Mesenteric fat pad (tissue), 1 donor: ENCODE results near the gene NLRP10. TPM values are rescaled to one million over a fixed set of nuclear protein-coding genes. Genes with fewer than 3 reads are reported as not detected.
"Not testable (repeated sequence)": the region's sequence is repeated elsewhere in the genome, so short reads cannot be mapped to it uniquely, and the experiment has no call there.

Experiments used
- DNase-seq: peaks from one replicate; pipeline ENCODE4 v3.0.0-alpha.2; 2020; ENCODE audit warnings: low spot score
- long read RNA-seq: library from polyadenylated mRNA; unstranded; transcript quantifications from one replicate; pipeline ENCODE4 v2.0.0, GENCODE V29; 2020
- total RNA-seq: library from RNA; stranded (reverse); fragmentation: NEBNext Ultra II Directional; extraction: Animal tissue kit (Norgen Biotek cat#: 25700); gene quantifications from one replicate; pipeline ENCODE4 v1.2.1, GENCODE V29; 2021
- donor health status: DM: yes; HTN: yes; CAD: no.

Gene NLRP10
- total RNA-seq = not detected
- long read RNA-seq = 0 reads

GRCh38 chr11:7965386-7965785 lies at the start of gene NLRP10:
NLRP10 (minus strand) TSS chr11:7965447; CDS start chr11:7963495, 1,952 bp downstream.
- no peak for DNase-seq

GRCh38 chr11:8013833-8014232 lies 48.6 kb upstream of the NLRP10 start:
- DNase-seq = peak; percentile 67

- no peak for DNase-seq
Observed at GRCh38 chr11:8011981-8012444, 46.8 kb upstream of the NLRP10 start.

- DNase-seq = no peak
Observed at GRCh38 chr11:8011371-8011770, 46.1 kb upstream of the NLRP10 start.

GRCh38 chr11:8009856-8010255 lies 44.6 kb upstream of the NLRP10 start:
- DNase-seq = no peak

GRCh38 chr11:8008212-8008611 lies 43.0 kb upstream of the NLRP10 start:
- no peak for DNase-seq

GRCh38 chr11:8006349-8006977 lies 41.2 kb upstream of the NLRP10 start:
- DNase-seq = no peak

- DNase-seq = no peak
Observed at GRCh38 chr11:8005556-8005955, 40.3 kb upstream of the NLRP10 start.

- DNase-seq = no peak
Observed at GRCh38 chr11:8004008-8004407, 38.8 kb upstream of the NLRP10 start.

- DNase-seq = no peak
Observed at GRCh38 chr11:8003187-8003586, 37.9 kb upstream of the NLRP10 start.

- DNase-seq = no peak
Observed at GRCh38 chr11:8002676-8003075, 37.4 kb upstream of the NLRP10 start.

GRCh38 chr11:8000390-8000789 lies 35.1 kb upstream of the NLRP10 start:
- DNase-seq = no peak

- no peak for DNase-seq
Observed at GRCh38 chr11:7999795-8000194, 34.5 kb upstream of the NLRP10 start.

GRCh38 chr11:7994581-7995278 lies 29.5 kb upstream of the NLRP10 start:
- no peak for DNase-seq

- not testable (repeated sequence) for DNase-seq
Observed at GRCh38 chr11:7987560-7987883, 22.3 kb upstream of the NLRP10 start.

- DNase-seq = peak; percentile 93
Observed at GRCh38 chr11:7986768-7987559, 21.7 kb upstream of the NLRP10 start, which contains the start of gene EIF3F. EIF3F (plus strand) TSS chr11:7987337; CDS start chr11:7987353, 16 bp downstream.

- no peak for DNase-seq
Observed at GRCh38 chr11:7983832-7984590, 18.8 kb upstream of the NLRP10 start.

- DNase-seq = no peak
Observed at GRCh38 chr11:7982582-7983119, 17.4 kb upstream of the NLRP10 start.

GRCh38 chr11:7981619-7982157 lies 16.4 kb upstream of the NLRP10 start:
- no peak for DNase-seq

- DNase-seq = no peak
Observed at GRCh38 chr11:7977232-7977917, 12.1 kb upstream of the NLRP10 start.
